Fibroblast of skin of abdomen (primary cell): ENCODE data around the gene KMT2E.
A peak's percentile ranks its signal among the peaks of the same experiment; 100 is the strongest.

Source experiments
- DNase-seq: peaks from one replicate; pipeline ENCODE4 v3.0.0-alpha.2; 2013

The KMT2E gene

DNA sequence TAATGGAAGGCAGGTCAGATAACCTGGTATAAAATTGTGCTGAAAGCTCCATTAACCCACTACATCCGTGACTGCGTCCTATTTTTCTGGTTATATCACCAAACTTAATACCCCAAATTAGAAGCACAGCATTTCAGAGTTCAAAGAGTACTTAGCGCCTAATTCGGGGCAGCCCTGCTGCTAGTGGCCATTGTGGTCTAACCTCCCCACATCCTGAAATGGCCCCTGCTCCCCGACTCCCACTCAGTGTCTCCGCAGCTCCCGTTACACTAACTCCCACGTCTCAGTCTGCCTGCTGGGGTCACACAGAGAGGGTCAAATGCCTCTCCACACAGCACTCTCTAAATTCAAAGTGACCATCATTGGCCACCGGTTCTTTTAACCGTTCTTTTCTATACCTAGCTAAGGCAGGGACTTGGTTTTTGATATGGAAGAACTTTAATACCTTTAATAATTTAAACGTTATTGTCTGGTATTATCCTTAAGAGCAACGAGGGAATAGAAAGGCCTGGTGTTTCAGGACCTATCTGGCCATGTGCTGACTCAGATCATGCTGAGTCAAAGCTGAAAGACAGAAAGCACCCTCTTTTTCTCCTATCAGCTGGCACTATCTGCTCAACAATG, 117.1 kb downstream of the KMT2E start:
- DNase-seq, result no peak

DNA sequence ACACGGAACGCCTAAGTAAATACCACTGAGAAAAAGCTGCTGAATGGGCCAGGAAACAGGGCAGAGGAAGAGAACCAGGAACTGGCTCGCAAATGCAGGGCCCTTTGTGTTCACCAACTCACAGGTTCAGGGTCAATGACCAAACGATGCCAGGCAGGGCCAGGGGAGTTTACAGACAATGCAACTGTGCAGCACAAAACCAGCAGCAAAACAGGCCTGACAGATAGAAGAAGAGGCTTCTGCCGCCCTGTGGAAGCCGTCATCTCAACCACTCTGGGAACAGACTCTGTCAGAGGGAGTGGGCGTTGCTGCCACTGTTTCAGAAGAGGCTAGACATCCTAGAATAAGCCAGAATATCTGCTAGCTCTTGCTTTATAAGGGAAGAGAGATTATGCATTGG, 117.9 kb downstream of the KMT2E start:
- no peak for DNase-seq

DNA sequence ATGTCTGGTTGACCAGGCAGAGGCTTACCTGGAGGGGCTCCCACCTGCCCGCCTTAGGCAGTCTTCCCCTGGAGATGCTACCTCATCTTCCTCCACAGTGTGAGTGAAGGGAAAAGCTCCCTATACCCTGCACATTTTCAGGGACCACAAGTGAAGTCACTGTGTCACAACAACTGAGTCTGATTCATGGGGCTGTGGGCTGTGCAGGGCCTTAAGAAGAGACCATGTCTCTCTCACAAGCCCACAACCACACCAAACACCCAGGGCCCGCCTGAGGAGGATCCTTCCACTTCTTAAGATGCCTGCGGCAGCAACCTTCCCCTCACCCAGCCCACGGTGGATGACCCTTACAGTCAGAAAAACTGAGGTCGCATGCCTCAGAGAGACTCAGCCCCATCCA, 118.3 kb downstream of the KMT2E start:
- no peak for DNase-seq

DNA sequence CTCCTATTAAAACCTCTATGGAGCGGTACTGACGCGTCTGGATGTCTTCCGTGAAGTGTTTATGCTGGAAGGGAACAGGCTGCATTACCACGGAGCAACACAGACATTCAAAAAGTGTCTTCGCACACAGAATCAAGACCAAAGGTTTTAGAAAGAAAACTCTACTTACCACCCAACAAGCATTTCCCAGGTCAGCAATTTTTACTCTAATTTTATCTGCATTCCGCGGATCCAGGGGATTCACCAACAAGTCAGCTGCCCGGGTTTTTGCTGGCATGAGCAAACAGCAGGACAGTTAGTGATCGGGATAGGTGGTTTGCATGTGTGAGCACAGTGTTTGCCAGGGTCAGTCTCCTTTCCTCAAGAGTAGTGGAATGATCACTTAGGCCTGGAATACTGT, 118.8 kb downstream of the KMT2E start:
- no peak for DNase-seq

- DNase-seq, result no peak
Observed at GRCh38 chr7:105133358-105133757, 119.4 kb downstream of the KMT2E start.

- DNase-seq, result no peak
Observed at GRCh38 chr7:105133986-105134655, 120.1 kb downstream of the KMT2E start.

GRCh38 chr7:105136221-105136620, 122.2 kb downstream of the KMT2E start:
- peak; percentile 3 for DNase-seq

DNA sequence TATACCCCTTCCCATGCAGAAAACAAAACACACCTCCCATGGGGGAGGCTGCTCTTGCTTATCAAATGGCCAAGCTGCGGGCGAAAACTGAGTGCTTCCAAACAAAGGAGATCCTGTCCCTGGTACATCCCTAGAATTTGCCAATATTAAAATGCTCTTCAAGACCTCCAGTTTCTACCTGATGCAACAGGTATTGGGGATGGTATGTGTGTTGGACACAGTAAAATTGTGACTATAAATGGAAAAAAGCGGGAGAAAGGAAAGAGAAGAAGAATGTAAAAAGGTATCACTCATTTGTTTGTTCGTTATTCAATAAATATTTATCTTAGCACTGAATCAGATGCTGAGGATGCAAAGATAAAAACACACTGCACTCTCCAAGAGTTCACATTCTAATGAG, 123.9 kb downstream of the KMT2E start:
- DNase-seq, result no peak

DNA sequence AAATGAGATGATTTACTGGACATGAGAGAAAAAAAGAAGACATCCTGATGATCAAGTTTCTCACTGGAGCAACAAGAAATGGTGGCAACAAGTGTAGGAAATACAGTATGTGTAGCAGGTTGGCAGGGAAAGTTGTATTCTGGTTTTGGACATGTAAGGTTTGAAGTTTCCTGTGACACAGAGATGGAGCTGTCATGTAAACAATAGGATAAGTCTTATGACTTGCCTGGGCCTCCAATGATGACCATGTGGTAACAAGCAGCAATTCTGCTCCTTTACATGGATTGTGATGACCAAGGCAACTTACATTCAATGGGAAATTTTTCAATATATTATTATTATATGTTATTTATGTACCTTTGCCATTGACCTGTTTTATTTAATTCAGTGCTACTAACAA, 125.4 kb downstream of the KMT2E start:
- DNase-seq, result no peak

DNA sequence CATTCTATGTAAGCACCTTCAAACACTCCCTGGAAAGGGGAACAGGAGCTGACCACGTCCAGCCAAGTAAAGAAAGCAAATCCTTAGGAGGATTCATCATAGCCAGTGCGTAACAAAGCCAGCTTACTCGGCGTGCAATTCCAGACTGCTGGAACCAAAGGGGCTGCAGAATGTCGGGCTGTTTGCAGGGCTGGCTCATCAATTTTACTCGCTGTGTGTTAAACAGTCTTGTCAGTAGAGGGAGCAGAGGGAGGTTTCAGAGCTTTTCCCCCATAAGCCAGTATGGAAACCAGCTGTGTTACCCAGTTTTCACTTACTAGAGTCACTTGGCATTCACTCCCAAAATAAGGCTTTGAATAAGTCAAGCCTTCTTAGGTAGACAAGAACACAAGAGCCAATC, 127.1 kb downstream of the KMT2E start:
- DNase-seq, result peak; percentile 52

DNA sequence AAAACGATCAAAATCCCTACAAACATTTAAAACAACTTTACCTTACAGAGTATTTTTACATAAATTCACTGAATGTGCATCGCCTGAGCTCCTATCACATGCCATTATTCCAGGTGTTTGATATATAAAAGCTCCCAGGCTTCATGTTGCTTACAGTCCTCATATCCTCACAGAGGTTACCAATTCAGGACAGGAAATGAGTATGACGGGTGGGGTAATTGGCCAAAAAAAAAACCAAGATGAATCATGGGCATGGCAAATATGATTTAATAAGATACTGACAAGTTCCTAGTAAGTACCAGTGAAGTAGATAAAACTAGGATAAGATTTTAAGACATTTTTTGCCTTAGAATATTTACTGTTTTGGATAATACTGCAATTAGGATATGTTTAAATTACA, 135.8 kb downstream of the KMT2E start:
- peak; percentile 35 for DNase-seq

- no peak for DNase-seq
Observed at GRCh38 chr7:105151152-105151551, 137.1 kb downstream of the KMT2E start.

- DNase-seq, result no peak
Observed at GRCh38 chr7:105153531-105153930, 139.5 kb downstream of the KMT2E start.

GRCh38 chr7:105154084-105154483, 140.1 kb downstream of the KMT2E start:
- DNase-seq, result no peak

DNA sequence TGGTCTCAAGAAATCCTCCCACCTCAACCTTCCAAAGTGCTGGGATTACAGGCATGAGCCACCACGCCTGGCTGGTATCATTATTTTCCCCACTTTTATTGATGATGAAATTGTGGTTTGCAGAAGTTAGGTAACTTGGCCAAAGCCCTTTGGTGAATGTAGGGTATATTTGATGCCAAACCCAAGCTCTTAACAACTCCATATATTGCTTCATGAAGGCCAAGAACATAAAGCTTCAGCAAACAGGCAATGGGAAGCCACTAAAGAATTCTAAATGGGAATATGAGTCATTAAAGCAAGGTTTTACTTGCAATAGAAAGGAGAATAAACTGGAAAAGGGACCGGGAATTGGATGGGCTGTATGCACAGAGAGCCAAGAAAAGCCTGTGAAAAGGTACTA, 142.7 kb downstream of the KMT2E start:
- peak; percentile 2 for DNase-seq

DNA sequence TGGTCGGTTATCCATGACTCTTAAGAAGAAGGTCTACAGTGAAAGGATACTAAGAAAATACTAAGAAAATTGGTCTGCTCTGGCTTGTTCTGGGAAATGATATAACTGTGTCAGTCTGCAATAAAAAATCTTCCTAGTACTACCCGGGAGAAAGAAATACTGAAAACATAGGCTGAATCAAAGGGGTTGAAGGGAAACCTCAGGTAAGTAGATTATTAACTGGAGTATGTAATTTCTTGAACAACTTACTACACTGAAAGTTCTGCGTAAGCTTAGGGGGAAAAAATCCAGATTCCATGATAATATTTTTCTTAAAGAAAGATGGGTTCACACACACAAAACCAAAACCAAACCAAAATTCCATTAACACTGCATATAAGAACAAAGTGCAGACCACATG, 143.3 kb downstream of the KMT2E start:
- DNase-seq, result no peak

- DNase-seq, result no peak
Observed at GRCh38 chr7:105161366-105161765, 147.4 kb downstream of the KMT2E start.
